Activated CD4-positive, alpha-beta T cell treated with anti-CD3 and anti-CD28 coated beads, Interleukin-10, Interleukin-2, amounts not matched to agents 100 ng/mL and 50 ng/mL, durations not matched to agents 16 hours and 8 hours (primary cell): ENCODE data around the gene MAN2B2.

Experiments used
- DNase-seq: peaks from one replicate; pipeline ENCODE4 v3.0.0-alpha.2; 2020

MAN2B2 gene

GRCh38 chr4:6574747-6575502 lies at the start of gene MAN2B2:
TSS of gene MAN2B2 (plus strand) at chr4:6575189. CDS start at chr4:6575211, 22 bp downstream.
- peak; percentile 90 for DNase-seq

DNA sequence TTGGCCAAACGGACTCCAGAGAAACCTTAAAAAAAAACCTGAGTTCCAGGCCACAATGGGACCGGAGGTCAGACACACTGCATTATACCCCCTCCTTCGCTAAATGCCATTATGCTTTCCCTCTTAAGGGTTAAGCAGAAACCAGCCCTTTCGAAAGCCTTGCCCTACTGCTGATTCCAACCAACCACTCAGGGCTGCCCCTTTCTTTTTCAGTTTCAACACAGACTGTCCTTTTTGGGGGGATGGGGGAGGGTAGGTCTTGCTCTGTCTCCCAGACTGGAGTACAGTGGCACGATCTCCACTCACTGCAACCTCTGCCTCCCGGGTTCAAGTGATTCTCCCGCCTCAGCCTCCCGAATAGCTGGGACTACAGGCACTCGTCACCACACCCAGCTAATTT lies 49.5 kb upstream of the MAN2B2 start:
- DNase-seq, result no peak

DNA sequence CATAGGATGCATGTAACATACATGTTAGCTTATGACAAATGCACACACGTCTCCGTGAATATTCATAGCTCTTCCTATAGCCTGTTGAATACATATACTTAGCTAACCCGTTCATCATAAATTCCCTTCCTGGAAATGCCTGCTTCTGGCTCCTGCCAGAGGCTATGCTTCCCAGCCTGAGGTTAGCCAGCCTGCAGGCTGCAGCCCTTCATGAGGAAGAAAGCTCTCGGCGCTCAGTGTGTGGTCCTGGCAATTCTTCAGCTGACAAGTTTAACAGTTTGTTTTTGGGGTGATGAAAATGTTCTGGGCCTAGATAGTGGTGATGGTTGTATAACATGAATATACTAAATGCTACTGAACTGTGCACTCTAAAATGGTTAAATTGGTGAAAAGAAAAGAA lies 48.8 kb upstream of the MAN2B2 start:
- DNase-seq, result no peak

GRCh38 chr4:6526671-6527091 lies 48.3 kb upstream of the MAN2B2 start:
- DNase-seq, result no peak

DNA sequence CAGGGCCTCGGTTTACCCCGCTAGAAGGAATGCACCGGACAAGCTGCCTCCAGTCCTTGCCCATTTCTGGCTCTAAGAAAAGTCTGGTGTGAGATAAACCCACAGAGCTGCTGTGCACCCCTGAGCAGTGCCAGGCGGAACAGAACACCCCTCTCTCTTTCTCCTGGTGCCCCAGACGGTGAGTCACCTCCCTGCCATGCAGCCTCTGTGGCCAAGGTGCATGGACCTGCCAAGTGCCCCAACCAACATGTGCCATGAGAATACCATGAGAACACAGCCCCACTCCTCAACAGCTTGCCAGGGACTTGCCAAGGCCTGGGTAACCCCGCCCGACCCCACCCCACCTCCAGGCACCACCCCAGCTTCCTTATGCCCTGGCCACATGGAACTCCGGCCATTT lies 47.7 kb upstream of the MAN2B2 start:
- no peak for DNase-seq

GRCh38 chr4:6527683-6528595 lies 47.0 kb upstream of the MAN2B2 start:
- no peak for DNase-seq

GRCh38 chr4:6529021-6529420 lies 46.0 kb upstream of the MAN2B2 start:
- no peak for DNase-seq

DNA sequence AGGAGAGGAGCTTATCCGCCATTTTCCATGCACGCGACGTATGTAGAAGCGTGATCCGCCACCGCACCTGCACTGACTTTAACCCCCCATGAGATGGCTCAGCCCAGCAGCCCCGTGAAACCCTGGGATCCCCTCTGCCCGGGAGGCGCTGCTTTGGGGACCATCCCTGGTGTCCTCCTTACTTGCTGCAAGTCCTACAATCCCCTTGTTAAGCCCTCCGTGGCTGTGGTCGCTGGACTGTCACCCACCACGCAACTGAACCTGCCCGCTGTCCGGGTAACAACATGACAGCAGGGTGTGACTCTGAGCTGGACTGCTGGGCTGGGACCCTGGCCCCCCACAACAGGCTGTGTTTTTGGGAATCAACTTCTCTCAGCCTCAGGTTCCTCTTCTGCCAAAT lies 44.7 kb upstream of the MAN2B2 start:
- DNase-seq, result no peak

DNA sequence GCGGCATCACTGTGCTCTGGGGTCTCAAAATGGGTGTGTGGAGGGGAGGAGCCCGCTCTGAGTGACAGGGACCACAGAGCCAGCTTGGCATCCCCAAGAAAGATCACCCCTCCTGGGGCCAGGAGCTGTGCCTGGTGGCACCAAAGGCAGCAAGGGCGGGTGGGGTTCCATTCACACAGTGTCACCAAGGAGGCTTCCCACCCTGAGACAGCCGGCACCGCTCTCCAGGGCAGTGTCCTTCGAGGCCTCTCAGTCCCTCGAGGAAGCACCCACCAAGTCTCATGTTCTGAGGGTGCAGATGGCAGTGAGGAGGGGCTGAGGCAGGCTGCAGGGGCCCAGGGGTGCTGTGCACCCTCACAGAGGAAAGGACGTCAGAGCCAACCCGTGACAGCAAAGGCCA lies 44.0 kb upstream of the MAN2B2 start:
- DNase-seq, result no peak

- no peak for DNase-seq
Measured at GRCh38 chr4:6532102-6532501, 42.9 kb upstream of the MAN2B2 start.

GRCh38 chr4:6532658-6533057 lies 42.3 kb upstream of the MAN2B2 start:
- DNase-seq, result no peak

DNA sequence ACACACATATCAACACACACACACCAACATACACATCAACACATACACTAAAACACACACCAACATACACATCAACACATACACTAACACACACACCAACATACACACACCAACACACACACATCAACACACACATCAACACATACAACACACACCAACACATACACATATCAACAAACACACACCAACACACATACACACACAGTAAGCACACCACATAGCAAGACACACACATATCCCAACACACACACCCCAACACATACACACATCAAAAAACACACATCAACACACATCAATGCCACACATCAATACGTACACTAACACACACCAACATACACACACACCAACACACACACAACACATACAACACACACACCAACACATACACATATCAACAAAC lies 40.9 kb upstream of the MAN2B2 start:
- DNase-seq, result no peak

- no peak for DNase-seq
Measured at GRCh38 chr4:6534618-6535328, 40.2 kb upstream of the MAN2B2 start.

DNA sequence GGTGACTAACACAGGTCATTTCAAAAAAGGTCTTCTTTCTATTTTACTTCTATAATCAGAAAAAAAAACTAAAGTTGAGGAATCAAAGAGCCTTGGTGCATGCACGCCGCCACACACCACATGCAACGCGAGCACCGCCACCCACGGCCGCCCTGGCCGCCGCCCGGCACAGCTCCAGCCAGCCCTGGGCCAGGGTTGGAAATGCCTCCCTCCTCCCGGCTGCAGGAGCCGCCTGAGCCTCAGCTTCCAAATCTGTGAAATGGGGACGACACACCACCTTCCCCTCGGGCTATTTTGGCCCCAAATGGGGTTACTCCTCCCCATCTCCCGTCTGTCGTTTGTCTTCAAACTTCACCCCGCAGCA lies 39.7 kb upstream of the MAN2B2 start:
- no peak for DNase-seq

DNA sequence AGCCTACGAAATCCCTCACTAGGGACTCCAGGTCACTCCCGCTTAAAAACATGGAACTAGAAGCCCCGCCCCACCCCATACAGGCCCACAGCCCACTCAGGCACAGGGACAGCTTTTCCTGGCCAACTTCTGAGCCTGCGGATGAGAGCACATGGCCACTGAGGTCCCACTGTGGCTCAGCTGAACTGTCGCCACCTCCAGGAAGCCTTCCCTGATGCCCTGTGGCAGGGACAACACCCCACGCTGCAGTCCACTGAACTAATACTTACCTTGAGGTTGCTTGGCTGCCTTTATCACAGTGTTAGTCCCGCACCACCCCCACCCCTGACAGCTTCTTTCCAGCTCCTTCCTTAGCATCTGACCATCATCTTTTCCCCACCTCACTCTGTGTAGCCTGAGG lies 39.3 kb upstream of the MAN2B2 start:
- DNase-seq, result no peak

DNA sequence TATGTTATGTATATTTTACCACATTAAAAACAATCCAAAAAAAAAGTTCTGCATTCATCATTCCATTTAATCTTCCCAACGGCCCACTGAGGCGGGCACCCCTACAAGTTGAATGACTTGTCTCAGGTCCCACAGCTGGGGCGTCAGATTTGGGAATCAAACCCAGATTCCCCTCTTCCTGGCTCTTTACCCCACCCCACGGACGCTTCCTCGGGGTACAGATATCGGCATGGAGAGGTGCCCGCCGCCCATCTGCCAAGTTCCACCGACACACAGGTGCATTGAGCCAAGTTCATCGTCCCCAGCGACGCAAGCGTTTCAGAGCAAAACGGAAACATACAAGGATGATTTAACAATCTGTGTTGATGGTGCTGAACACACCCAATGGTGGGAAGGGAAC lies 36.9 kb upstream of the MAN2B2 start:
- DNase-seq, result no peak

- DNase-seq, result no peak
Measured at GRCh38 chr4:6538575-6538974, 36.4 kb upstream of the MAN2B2 start.

DNA sequence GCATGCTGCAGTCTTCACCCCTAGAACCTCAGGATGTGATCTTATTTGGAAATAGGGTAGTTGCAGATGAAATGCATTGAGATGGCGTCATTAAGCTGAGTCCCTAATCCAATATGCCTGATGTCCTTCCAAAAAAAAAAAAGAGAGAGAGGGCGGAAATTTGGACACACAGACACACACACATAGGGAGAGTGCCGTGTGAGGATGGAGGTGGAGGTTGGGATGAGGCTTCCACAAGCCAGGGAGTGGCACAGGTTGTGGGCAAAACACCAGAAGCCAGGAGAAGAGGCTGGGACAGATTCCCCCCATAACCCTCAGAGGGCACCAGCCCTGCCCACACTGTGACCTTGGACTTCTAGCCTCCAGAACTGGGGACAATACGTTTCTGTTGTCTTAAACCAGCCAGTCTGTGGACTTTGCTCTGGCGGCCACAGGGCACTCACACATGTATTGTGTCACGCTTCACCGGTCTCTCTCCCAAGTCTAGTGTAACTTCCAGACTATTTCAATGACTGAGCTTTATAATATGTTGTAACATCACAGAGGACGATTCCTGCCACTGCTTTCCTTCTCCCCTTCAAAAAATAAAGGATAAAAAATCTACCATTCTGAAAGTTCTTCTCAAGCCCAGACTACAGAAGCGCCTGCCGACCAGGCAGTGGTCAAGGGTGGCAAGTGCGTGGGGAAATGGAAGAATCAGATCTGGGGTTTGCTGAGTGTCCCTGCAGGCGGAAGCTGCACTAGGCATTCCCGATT lies 35.8 kb upstream of the MAN2B2 start:
- no peak for DNase-seq

GRCh38 chr4:6540879-6541278 lies 34.1 kb upstream of the MAN2B2 start:
- DNase-seq, result no peak

DNA sequence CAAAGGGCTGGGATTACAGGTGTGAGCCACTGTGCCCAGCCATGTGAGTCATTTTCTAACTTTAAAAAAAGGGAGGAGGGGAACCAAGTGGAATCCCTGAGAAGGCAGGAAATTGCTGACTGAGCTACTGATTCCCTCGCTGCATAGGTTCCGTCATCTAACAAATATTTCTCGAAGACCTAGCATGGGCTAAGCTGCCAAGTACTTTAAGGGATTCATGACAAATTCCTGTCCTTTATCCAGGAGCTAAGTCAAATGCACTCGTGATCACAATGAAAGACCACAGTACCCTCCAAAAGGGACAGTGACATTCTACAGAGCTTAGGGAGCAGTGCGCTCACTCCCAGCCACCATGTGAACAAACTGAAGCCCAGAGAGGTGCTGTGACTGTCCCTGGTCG lies 33.2 kb upstream of the MAN2B2 start:
- DNase-seq, result no peak

GRCh38 chr4:6542951-6543350 lies 32.0 kb upstream of the MAN2B2 start:
- DNase-seq, result no peak

DNA sequence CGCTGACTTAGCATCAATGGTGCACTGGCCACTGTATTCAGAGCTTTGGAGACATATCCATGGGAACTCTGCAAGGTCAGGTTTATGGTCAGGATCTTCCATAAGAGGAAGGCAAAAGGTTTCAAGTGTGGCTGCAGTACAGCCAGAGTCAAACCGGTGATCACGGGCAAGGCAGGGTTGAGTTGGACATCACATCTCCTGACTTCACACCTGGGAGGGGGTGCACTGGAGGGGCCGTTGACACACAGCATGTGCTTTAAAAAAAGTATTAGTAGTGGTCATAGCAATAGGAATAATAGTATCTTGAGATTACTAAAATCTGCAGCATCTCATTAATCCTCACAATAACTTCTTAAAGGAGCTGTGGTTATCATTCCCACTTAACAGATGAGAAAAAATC lies 28.9 kb upstream of the MAN2B2 start:
- DNase-seq, result no peak
